NCI-H2227 (cell line): Measurements from ENCODE around the gene ZNF518A.
"Not testable (repeated sequence)": the region's sequence is repeated elsewhere in the genome, so short reads cannot be mapped to it uniquely, and the experiment has no call there.

Experiments
- DNase-seq: peaks from one replicate; lab custom pipeline; 2025; ENCODE audit not compliant: unreplicated experiment; lab: John Stamatoyannopoulos, UW

The ZNF518A gene

GRCh38 chr10:96136810-96137209, 6.7 kb downstream of the ZNF518A start:
- DNase-seq: no peak

- no peak for DNase-seq
Measured at GRCh38 chr10:96137567-96137966, 7.5 kb downstream of the ZNF518A start.

GRCh38 chr10:96138102-96138501, 8.0 kb downstream of the ZNF518A start:
- DNase-seq: no peak

- DNase-seq: no peak
Measured at GRCh38 chr10:96152437-96152836, 22.3 kb downstream of the ZNF518A start.

- no peak for DNase-seq
Measured at GRCh38 chr10:96153070-96153469, 23.0 kb downstream of the ZNF518A start.

- no peak for DNase-seq
Measured at GRCh38 chr10:96165726-96166125, 35.6 kb downstream of the ZNF518A start.

GRCh38 chr10:96168546-96168945, 38.4 kb downstream of the ZNF518A start:
- DNase-seq: no peak

GRCh38 chr10:96170230-96170629, 40.1 kb downstream of the ZNF518A start:
- DNase-seq: no peak

- DNase-seq: no peak
Measured at GRCh38 chr10:96172666-96173065, 42.6 kb downstream of the ZNF518A start.

GRCh38 chr10:96176985-96177384, 46.9 kb downstream of the ZNF518A start:
- DNase-seq: no peak

GRCh38 chr10:96188421-96188820, 58.3 kb downstream of the ZNF518A start:
- DNase-seq: no peak

GRCh38 chr10:96188916-96189315, 58.8 kb downstream of the ZNF518A start:
- DNase-seq: no peak

- DNase-seq: not testable (repeated sequence)
Measured at GRCh38 chr10:96189505-96189904, 59.4 kb downstream of the ZNF518A start.

GRCh38 chr10:96201525-96201924, 71.4 kb downstream of the ZNF518A start:
- no peak for DNase-seq

- no peak for DNase-seq
Measured at GRCh38 chr10:96205580-96205979, 75.5 kb downstream of the ZNF518A start.

- DNase-seq: no peak
Measured at GRCh38 chr10:96208271-96208670, 78.2 kb downstream of the ZNF518A start.

- no peak for DNase-seq
Measured at GRCh38 chr10:96208946-96209345, 78.8 kb downstream of the ZNF518A start.

GRCh38 chr10:96211764-96212163, 81.7 kb downstream of the ZNF518A start:
- DNase-seq: no peak

- DNase-seq: no peak
Measured at GRCh38 chr10:96212911-96213310, 82.8 kb downstream of the ZNF518A start.
